K562 (cell line): ENCODE measurements around the gene FAM177B. TPM values are rescaled to one million over a fixed set of nuclear protein-coding genes. Genes with fewer than 3 reads are reported as not detected.

Experiments used
- ATAC-seq: fragments of 200-7000 bp; cut with Tn5 transposase; 3 replicates; pipeline ENCODE4 v1.9.1; 2020; ENCODE audit warnings: moderate library complexity
- BruUV-seq: library from RNA; stranded (reverse); fragments of 400-500 nt; replicated peaks from 2 replicates; lab custom pipeline; 2021; lab: Mats Ljungman, UMichigan
- CTCF ChIA-PET: fragments of 300-600 bp; formaldehyde crosslinking; extraction: SDS; loops from one replicate; lab custom pipeline; 2021; ENCODE audit warnings: low intra/inter-chr PET ratio; lab: Yijun Ruan, JAX
- POLR2A ChIA-PET: fragments of 300-600, 350-650 bp; sonication (Branson Sonifier 250); formaldehyde crosslinking; extraction: SDS; loops from one replicate; lab custom pipeline; 2021; ENCODE audit warnings: antibody characterized with exemption, inconsistent platforms; lab: Yijun Ruan, JAX
- DNase-seq, 4 experiments: peaks; one replicate each; pipeline versions ENCODE4 v3.0.0 to v3.0.0-alpha.2; 2011 to 2018; ENCODE audit warnings: low spot score in 3 of 4, mixed read lengths in 3 of 4; ENCODE audit errors: extremely low read depth in 1 of 4
- FAIRE-seq: peaks from 2 replicates; lab custom pipeline; 2011; peaks lifted over from hg19 to GRCh38; lab: Jason Lieb, UNC
- H2AFZ ChIP-seq: 2 replicates; pipeline ENCODE4 v1.6.0; 2011; ENCODE audit warnings: low read depth, low read length, control low read depth, inconsistent platforms
- H3K27ac ChIP-seq: fragments of 200-600 bp; 3 replicates; pipeline ENCODE4 v1.8.0; 2011; ENCODE audit warnings: low read depth, mild to moderate bottlenecking, control low read depth, inconsistent platforms, low read length, moderate library complexity, mixed read lengths; ENCODE audit errors: extremely low read depth
- H3K27me3 ChIP-seq, 2 experiments: fragments of 300-600 bp in 1 of 2; 2 replicates in 1 of 2; 3 replicates in 1 of 2; pipeline versions ENCODE4 v1.6.0 to v1.8.0; 2011; ENCODE audit warnings: inconsistent platforms in 2 of 2, low read length in 2 of 2, mild to moderate bottlenecking in 1 of 2, mixed read lengths in 1 of 2, moderate library complexity in 1 of 2; ENCODE audit not compliant: control insufficient read depth in 2 of 2, insufficient read depth in 2 of 2
- H3K36me3 ChIP-seq: fragments of 300-600 bp; 3 replicates; pipeline ENCODE4 v1.8.0; 2011; ENCODE audit warnings: mild to moderate bottlenecking, low read length, inconsistent platforms; ENCODE audit not compliant: control insufficient read depth, insufficient read depth
- H3K4me1 ChIP-seq, 2 experiments: fragments of 200-600 bp in 1 of 2; replicated peaks in 1 of 2; 2 replicates in 1 of 2; 3 replicates in 1 of 2; pipeline versions ENCODE4 v1.5.1 to v1.8.0; 2011; ENCODE audit warnings: inconsistent platforms in 2 of 2, low read length in 2 of 2, mild to moderate bottlenecking in 1 of 2, mixed read lengths in 1 of 2, moderate library complexity in 1 of 2; ENCODE audit not compliant: control insufficient read depth in 2 of 2, insufficient read depth in 2 of 2
- H3K4me2 ChIP-seq: 2 replicates; pipeline ENCODE4 v1.6.1; 2011; ENCODE audit warnings: low read length, control low read depth, inconsistent platforms, mixed read lengths; ENCODE audit not compliant: insufficient read depth
- H3K4me3 ChIP-seq: fragments of 200-600 bp; sonication (generic), shearing (Covaris generic); 2 replicates; pipeline ENCODE4 v1.5.1; 2016; ENCODE audit warnings: control low read depth, inconsistent platforms
- H3K79me2 ChIP-seq: fragments of 200-600 bp; 3 replicates; pipeline ENCODE4 v1.8.0; 2011; ENCODE audit warnings: low read length, inconsistent platforms; ENCODE audit not compliant: control insufficient read depth, insufficient read depth
- H3K9ac ChIP-seq, 2 experiments: 2 replicates each; pipeline versions ENCODE4 v1.6.0 to v1.6.1; 2011; ENCODE audit warnings: low read depth in 2 of 2, low read length in 2 of 2, control low read depth in 1 of 2, inconsistent platforms in 1 of 2, mild to moderate bottlenecking in 1 of 2, mixed read lengths in 1 of 2; ENCODE audit not compliant: insufficient read depth in 1 of 2
- H3K9me1 ChIP-seq: one replicate; pipeline ENCODE4 v1.6.0; 2011; ENCODE audit warnings: inconsistent platforms, mild to moderate bottlenecking, low read length, moderate library complexity; ENCODE audit not compliant: control insufficient read depth, insufficient read depth
- H3K9me3 ChIP-seq: replicated peaks from 2 replicates; pipeline ENCODE4 v1.5.1; 2011; ENCODE audit warnings: low read depth, low read length, inconsistent platforms; ENCODE audit not compliant: control insufficient read depth, insufficient read depth
- H4K20me1 ChIP-seq: replicated peaks from 2 replicates; pipeline ENCODE4 v1.6.1; 2011; ENCODE audit warnings: low read length, inconsistent platforms, mixed read lengths; ENCODE audit not compliant: control insufficient read depth, insufficient read depth
- BACH1 ChIP-seq: fragments of 200-800 bp; sonication (Bioruptor generic); IDR thresholded peaks from 2 replicates; pipeline ENCODE4 v1.6.1; 2016; ENCODE audit warnings: missing genetic modification characterization, missing compliant biosample characterization
- KLF6 ChIP-seq: fragments of 250-450 bp; sonication (Bioruptor Pico); IDR thresholded peaks from 2 replicates; pipeline ENCODE4 v1.4.0; 2020; ENCODE audit warnings: mild to moderate bottlenecking, moderate library complexity, borderline replicate concordance
- in situ Hi-C: fragments of 300-500 bp; cut with MboI; formaldehyde crosslinking; loops from 4 replicates; pipeline ENCODE4 v1.15.0; 2018; ENCODE audit warnings: inconsistent platforms, mixed read lengths
- intact Hi-C: fragments of 100-400 bp; cut with micrococcal nuclease; formaldehyde crosslinking; loops from 2 replicates; pipeline ENCODE4 v1.14.2; 2022
- polyA plus RNA-seq, 8 experiments: library from polyadenylated mRNA; depleted of rRNA in 4 of 8; stranded (reverse) in 5 of 8; unstranded in 3 of 8; fragments of >200 nt; fragmentation: Nextera tagmentation in 2 of 8; fragmentation: Illumina TruSeq in 1 of 8; extraction: Ambion mirVana in 2 of 8; extraction: Trizol in 1 of 8; gene quantifications; 2 replicates each; pipeline versions ENCODE4 v1.2.1 to v1.2.3, GENCODE V29; 2011 to 2014; ENCODE audit warnings: inconsistent platforms in 1 of 8, missing spikeins in 1 of 8
- total RNA-seq, 7 experiments: library from RNA; depleted of rRNA in 6 of 7; stranded (reverse); fragments of >200 nt in 6 of 7; fragmentation: Illumina TruSeq in 2 of 7; extraction: Trizol in 2 of 7; gene quantifications; 2 replicates each; pipeline versions ENCODE4 v1.2.1 to v1.2.3, GENCODE V29; 2011 to 2021; ENCODE audit warnings: low replicate concordance in 1 of 7
- TF ChIP-seq, protein P1 (sequence below): sonication (generic); formaldehyde crosslinking; IDR thresholded peaks from 2 replicates; pipeline ENCODE4 v1.8.0; 2022; ENCODE audit warnings: mild to moderate bottlenecking, low read depth, missing genetic modification reagents
- TF ChIP-seq, protein P2 (sequence below): sonication (generic); formaldehyde crosslinking; IDR thresholded peaks from 2 replicates; pipeline ENCODE4 v1.8.0; 2023; ENCODE audit warnings: mild to moderate bottlenecking, missing genetic modification reagents
- TF ChIP-seq, protein P3 (sequence below), 2 experiments: IDR thresholded peaks in 1 of 2; conservative IDR thresholded peaks in 1 of 2; 2 replicates each; pipeline ENCODE4 v1.6.1; 2016; ENCODE audit warnings: low read depth in 2 of 2, mild to moderate bottlenecking in 1 of 2, missing compliant biosample characterization in 1 of 2, missing genetic modification characterization in 1 of 2, moderate library complexity in 1 of 2
- TF ChIP-seq, protein P4 (sequence below): fragments of 250-450 bp; sonication (Bioruptor Pico); IDR thresholded peaks from 2 replicates; pipeline ENCODE4 v1.5.0; 2021; ENCODE audit warnings: mild to moderate bottlenecking, moderate library complexity
- TF ChIP-seq, protein P5 (sequence below), 2 experiments: fragments of 200-800 bp in 1 of 2; sonication (Bioruptor generic) in 1 of 2; sonication (generic) in 1 of 2; formaldehyde crosslinking in 1 of 2; IDR thresholded peaks in 1 of 2; conservative IDR thresholded peaks in 1 of 2; 2 replicates each; pipeline versions ENCODE4 v1.5.0 to v1.6.1; 2016 to 2020; ENCODE audit warnings: missing compliant biosample characterization in 1 of 2, missing genetic modification characterization in 1 of 2, missing genetic modification reagents in 1 of 2

Gene FAM177B
- total and polyA plus RNA-seq, 9 of the 15 experiments (the other 6 are each of a cell fraction or from before 2014, with no cell fraction given), result not detected

DNA sequence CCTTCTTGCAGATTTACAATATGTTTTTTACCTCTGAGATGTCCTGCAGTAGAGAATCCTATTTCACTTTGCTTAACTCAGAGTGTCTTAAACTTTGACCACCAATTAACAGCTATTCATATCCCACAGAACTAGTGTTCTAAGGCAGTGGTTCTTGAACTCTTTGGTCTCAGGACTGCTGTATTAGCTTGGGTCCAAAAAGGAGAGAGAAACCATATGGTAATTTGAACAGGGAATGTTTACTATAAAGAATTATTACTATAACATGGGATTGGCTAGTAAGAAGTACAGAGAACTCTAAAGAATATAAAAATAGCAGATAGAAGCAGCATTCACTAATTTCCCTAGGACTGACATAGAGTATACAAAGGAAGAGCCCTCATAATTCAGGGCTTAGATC lies 31.6 kb downstream of the FAM177B start:
- Histone ChIP-seq H3K79me2 (no peaks in the 10 kb centered on the region), H3K27me3 (no peaks in the 10 kb centered on the region), H4K20me1 (no peaks in the 10 kb centered on the region), H3K4me1 (no peaks in the 10 kb centered on the region), H3K4me3 (no peak overlapping the region), H2AFZ (no peak overlapping the region), H3K9me1 (no peaks in the 10 kb centered on the region), H3K4me2 (no peak overlapping the region), H3K9ac (no peak overlapping the region), H3K36me3 (no peaks in the 10 kb centered on the region), H3K9me3 (no peaks in the 10 kb centered on the region), H3K27ac (no peak overlapping the region)
- FAIRE-seq (no peak), ATAC-seq (no peak), DNase-seq (no peak)
- CTCF ChIA-PET, result no interaction called here
- TF ChIP-seq, protein P1, sequence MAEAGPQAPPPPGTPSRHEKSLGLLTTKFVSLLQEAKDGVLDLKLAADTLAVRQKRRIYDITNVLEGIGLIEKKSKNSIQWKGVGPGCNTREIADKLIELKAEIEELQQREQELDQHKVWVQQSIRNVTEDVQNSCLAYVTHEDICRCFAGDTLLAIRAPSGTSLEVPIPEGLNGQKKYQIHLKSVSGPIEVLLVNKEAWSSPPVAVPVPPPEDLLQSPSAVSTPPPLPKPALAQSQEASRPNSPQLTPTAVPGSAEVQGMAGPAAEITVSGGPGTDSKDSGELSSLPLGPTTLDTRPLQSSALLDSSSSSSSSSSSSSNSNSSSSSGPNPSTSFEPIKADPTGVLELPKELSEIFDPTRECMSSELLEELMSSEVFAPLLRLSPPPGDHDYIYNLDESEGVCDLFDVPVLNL (CRISPR knock-in tag), result no peak
- TF ChIP-seq BACH1 (tag), result no peak
- TF ChIP-seq, protein P2, sequence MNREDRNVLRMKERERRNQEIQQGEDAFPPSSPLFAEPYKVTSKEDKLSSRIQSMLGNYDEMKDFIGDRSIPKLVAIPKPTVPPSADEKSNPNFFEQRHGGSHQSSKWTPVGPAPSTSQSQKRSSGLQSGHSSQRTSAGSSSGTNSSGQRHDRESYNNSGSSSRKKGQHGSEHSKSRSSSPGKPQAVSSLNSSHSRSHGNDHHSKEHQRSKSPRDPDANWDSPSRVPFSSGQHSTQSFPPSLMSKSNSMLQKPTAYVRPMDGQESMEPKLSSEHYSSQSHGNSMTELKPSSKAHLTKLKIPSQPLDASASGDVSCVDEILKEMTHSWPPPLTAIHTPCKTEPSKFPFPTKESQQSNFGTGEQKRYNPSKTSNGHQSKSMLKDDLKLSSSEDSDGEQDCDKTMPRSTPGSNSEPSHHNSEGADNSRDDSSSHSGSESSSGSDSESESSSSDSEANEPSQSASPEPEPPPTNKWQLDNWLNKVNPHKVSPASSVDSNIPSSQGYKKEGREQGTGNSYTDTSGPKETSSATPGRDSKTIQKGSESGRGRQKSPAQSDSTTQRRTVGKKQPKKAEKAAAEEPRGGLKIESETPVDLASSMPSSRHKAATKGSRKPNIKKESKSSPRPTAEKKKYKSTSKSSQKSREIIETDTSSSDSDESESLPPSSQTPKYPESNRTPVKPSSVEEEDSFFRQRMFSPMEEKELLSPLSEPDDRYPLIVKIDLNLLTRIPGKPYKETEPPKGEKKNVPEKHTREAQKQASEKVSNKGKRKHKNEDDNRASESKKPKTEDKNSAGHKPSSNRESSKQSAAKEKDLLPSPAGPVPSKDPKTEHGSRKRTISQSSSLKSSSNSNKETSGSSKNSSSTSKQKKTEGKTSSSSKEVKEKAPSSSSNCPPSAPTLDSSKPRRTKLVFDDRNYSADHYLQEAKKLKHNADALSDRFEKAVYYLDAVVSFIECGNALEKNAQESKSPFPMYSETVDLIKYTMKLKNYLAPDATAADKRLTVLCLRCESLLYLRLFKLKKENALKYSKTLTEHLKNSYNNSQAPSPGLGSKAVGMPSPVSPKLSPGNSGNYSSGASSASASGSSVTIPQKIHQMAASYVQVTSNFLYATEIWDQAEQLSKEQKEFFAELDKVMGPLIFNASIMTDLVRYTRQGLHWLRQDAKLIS (CRISPR knock-in tag), result no peak
- TF ChIP-seq, protein P3, sequence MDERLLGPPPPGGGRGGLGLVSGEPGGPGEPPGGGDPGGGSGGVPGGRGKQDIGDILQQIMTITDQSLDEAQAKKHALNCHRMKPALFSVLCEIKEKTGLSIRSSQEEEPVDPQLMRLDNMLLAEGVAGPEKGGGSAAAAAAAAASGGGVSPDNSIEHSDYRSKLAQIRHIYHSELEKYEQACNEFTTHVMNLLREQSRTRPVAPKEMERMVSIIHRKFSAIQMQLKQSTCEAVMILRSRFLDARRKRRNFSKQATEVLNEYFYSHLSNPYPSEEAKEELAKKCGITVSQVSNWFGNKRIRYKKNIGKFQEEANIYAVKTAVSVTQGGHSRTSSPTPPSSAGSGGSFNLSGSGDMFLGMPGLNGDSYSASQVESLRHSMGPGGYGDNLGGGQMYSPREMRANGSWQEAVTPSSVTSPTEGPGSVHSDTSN (CRISPR knock-in tag; IDR thresholded peaks at IDR 0.05; ENCODE audit: low read depth), result no peak
- TF ChIP-seq, protein P3 (tag; conservative IDR thresholded peaks at IDR 0.05; ENCODE audit: low read depth), result no peak
- TF ChIP-seq, protein P4, sequence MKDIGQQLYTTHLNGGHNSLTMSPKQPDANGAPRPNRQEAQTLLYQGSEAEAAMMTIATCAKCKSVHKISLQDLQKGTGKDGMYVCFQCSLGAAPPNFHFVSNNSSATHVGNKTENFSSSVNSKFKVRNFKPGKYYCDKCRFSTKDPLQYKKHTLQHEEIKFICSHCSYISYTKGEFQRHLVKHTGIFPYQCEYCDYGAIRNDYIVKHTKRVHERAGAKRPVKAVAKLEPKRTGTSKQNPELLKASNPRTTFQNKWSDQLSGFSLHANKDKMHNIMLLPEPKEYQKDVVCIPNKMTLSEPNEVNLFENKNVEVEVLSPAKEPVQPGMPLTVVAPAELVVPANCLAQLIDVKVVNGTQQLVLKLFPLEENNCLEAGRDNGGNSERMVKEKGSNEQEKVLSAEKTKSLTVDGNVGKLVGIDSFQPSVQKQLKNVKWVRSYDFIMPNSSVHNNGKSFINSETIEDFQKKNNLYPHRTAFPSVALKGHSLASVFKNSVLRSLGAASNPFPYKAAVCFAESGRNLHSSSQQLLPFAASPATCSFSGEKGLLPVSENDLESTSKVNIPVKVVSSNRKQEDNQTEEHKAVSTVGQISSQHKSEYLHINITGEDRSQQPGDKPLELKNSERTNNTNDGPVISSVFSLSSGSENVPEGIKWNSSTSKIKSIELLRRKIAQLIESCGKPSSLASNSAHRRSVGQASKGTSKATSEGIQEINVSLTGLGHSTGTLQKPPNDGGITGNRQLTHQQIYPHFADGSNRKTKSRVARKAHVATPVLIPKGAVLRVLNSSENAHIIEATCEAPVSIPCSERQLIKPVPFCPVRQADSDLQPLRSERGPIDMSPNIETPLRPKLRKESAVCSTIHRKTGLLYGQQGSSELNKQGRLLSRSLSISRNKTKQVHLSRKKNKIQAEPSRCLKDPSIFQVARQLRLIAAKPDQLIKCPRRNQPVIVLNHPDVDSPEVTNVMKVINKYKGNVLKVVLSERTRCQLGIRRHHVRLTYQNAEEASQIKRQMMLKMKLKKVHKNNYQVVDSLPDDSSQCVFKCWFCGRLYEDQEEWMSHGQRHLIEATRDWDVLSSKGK (CRISPR knock-in tag), result no peak
- TF ChIP-seq, protein P5, sequence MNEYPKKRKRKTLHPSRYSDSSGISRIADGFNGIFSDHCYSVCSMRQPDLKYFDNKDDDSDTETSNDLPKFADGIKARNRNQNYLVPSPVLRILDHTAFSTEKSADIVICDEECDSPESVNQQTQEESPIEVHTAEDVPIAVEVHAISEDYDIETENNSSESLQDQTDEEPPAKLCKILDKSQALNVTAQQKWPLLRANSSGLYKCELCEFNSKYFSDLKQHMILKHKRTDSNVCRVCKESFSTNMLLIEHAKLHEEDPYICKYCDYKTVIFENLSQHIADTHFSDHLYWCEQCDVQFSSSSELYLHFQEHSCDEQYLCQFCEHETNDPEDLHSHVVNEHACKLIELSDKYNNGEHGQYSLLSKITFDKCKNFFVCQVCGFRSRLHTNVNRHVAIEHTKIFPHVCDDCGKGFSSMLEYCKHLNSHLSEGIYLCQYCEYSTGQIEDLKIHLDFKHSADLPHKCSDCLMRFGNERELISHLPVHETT (CRISPR knock-in tag; conservative IDR thresholded peaks at IDR 0.05 in 1 of 2, IDR thresholded peaks at IDR 0.05 in 1 of 2), result no peak
- no peak for TF ChIP-seq KLF6 (CRISPR knock-in tag)
- in situ Hi-C loops (no loop called here), intact Hi-C loops (loop anchor here (2.0 kb wide), 1 partner anchor 304 kb away; no protein-coding TSS in a partner anchor)
- POLR2A ChIA-PET, result no interaction called here
- no TSS peak for BruUV-seq
